C4-2B (cell line): Measurements from ENCODE around the gene RHBDD3.

Experiments
- H3K27ac ChIP-seq: fragments of 450-650 bp; 2 replicates; pipeline ENCODE4 v1.5.1; 2017
- CTCF ChIP-seq: fragments of 450-650 bp; conservative IDR thresholded peaks from 2 replicates; pipeline ENCODE4 v1.5.1; 2017; ENCODE audit warnings: mild to moderate bottlenecking
- ZFX ChIP-seq: fragments of 450-650 bp; IDR thresholded peaks from 2 replicates; pipeline ENCODE4 v1.6.1; 2017

The RHBDD3 gene

GRCh38 chr22:29302402-29302680 lies 34.6 kb upstream of the RHBDD3 start:
- peak overlapping the region; percentile 48 for H3K27ac ChIP-seq

GRCh38 chr22:29301716-29302401 lies 34.1 kb upstream of the RHBDD3 start:
- H3K27ac ChIP-seq, result peak overlapping the region; percentile 48
- TF ChIP-seq CTCF, result no peak
- no peak for TF ChIP-seq ZFX

More at GRCh38 chr22:29302402-29302680, 34.6 kb upstream of the RHBDD3 start:
- TF ChIP-seq CTCF, result no peak
- TF ChIP-seq ZFX, result no peak

- no peak overlapping the region for H3K27ac ChIP-seq
- no peak for TF ChIP-seq CTCF
These were observed 33.2 kb upstream of the RHBDD3 start for GRCh38 chr22:29300807-29301601.

- TF ChIP-seq CTCF (no peak), ZFX (no peak)
- no peak overlapping the region for H3K27ac ChIP-seq
These were observed 32.7 kb upstream of the RHBDD3 start for GRCh38 chr22:29300467-29300806.

- H3K27ac ChIP-seq, result no peak overlapping the region
- TF ChIP-seq CTCF (no peak), ZFX (no peak)
These were observed 31.5 kb upstream of the RHBDD3 start for GRCh38 chr22:29299136-29299900.

- H3K27ac ChIP-seq, result no peak overlapping the region
- TF ChIP-seq CTCF, result no peak
- no peak for TF ChIP-seq ZFX
These were observed 30.9 kb upstream of the RHBDD3 start for GRCh38 chr22:29298641-29299040.

- H3K27ac ChIP-seq, result no peak overlapping the region
- TF ChIP-seq CTCF, result no peak
- TF ChIP-seq ZFX, result no peak
These were observed 24.6 kb upstream of the RHBDD3 start for GRCh38 chr22:29292379-29292778.
